Fibroblast of skin of back (primary cell): ENCODE results near the gene TPGS1.

Experiments used
- DNase-seq: peaks from one replicate; pipeline ENCODE4 v3.0.0-alpha.2; 2013

The TPGS1 gene

DNA sequence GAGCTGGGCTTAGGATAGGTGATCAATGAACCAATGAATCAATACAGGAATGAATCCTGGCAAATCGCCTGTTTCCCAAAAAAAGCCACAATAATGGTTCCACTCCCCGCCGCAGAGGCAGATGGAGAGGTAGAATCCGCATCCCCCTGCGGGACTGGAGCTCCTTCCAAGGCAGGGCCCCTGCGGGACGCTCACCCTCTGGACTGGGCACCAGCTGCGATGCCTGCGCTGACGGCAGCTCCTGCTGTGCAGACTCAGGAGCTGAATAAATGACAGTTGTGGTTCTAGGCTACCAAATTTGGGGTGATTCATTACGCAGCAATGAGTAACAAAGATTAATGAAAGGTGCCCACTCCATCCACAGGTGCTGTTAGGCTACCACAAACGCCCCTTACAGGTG is 15.4 kb downstream of the TPGS1 start:
- no peak for DNase-seq

DNA sequence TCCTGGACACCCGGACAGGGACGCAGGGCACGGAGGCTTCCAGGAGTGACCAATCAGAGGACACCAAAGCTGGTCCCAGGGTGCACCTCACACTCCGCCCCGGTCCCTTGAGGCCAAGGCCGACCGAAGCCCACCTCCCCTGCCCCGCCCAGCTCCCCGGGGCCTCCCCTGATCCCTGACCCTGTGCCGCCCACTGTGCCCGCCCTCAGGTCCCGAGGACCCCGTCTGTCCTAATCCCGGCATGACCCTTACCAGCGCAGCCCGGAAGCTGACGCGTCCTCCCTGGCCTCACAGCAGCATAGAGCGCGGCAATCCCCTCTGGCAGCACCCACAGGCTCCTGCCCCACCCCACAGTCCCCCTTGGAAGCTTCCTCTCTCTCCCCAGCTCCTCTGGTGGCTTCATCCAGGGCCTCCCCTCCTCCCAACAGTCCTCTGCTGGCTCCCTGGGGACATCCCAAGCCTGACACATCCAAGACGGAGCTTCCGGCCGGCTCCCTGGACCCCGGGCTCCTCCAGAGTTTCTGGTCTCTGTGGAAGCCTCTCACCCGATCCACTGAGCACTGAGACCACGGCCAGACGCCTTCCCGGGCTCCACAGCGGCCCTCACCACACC is 16.9 kb downstream of the TPGS1 start:
- DNase-seq, result peak; percentile 76

DNA sequence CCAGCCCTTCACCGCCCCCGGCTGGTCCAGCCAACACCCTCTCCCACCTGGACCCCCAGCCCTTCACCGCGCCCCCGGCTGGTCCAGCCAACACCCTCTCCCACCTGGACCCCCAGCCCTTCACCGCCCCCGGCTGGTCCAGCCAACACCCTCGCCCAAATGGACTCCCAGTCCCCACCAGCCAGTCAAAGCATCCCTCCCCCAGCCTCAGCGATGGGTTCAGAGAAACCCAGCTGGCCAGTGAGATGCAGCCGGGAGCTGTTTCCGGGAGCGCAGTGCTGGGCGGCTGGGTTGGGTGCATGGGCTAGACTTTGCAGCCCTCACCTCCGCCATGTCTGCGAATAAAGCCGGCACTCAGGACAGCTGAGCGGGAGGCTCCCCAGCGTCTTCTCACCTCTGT is 17.7 kb downstream of the TPGS1 start:
- DNase-seq, result no peak

DNA sequence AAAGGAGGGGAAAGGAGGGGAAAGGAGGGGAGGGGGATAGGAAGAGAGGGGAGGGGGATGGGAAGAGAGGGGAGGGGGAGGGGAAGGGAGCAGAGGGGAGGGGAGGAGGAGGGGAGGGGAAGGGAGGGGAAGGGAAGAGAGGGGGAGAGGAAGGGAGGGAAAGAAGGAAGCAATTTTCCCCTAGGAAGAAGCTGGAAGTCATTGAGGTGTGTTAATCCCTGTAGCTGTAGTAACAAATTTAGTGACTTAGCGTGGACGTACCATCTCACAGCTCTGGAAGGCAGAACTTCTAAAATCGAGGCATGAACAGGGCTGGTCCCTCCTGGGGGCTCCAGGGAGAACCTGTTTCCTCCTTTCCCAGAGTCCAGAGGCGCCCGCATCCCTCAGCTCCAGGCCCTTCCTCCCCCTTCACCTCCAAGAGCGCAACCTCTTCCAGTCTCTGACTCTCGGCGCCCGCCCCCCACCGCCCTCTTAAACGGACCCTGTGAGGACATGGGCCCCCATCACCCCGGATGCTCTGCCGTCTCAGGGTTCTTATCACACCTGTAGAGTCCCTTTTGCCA is 18.6 kb downstream of the TPGS1 start:
- DNase-seq, result no peak

DNA sequence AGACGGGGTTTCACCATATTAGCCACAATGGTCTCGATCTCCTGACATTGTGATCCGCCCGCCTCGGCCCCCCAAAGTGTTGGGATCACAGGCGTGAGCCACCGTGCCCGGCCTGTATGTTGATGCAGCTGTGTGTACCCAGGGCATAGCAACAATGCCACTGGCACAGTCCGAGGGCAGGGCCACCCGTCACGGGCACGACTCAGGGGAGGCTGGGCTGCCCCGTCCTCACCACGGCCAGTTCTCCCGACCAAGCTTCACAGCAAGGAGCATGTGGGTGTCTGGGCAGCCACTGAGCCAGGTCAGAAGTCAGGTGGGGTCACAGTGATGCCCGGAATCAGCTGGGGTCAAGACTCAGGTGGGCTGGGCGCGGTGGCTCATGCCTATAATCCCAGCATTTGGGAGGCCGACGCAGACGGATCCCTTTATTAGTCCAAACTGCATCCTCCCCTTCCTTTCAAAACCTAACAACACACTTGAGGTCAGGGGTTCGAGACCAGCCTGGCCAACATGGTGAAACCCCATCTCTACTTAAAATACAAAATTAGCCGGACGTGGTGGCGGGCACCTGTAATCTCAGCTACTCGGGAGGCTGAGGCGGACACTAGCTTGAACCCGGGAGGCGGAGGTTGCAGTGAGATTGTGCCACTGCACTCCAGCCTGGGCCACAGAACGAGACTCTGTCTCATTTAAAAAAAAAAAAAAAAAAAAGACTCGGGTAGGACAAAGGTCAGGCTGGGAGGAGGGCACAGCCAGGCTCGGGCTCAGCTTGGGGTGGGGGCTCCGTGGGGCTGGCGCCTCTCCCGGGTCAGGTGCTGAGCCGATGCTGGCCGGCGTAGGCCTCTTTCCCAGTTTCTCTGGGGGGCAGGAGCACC is 23.1 kb downstream of the TPGS1 start:
- DNase-seq, result no peak

DNA sequence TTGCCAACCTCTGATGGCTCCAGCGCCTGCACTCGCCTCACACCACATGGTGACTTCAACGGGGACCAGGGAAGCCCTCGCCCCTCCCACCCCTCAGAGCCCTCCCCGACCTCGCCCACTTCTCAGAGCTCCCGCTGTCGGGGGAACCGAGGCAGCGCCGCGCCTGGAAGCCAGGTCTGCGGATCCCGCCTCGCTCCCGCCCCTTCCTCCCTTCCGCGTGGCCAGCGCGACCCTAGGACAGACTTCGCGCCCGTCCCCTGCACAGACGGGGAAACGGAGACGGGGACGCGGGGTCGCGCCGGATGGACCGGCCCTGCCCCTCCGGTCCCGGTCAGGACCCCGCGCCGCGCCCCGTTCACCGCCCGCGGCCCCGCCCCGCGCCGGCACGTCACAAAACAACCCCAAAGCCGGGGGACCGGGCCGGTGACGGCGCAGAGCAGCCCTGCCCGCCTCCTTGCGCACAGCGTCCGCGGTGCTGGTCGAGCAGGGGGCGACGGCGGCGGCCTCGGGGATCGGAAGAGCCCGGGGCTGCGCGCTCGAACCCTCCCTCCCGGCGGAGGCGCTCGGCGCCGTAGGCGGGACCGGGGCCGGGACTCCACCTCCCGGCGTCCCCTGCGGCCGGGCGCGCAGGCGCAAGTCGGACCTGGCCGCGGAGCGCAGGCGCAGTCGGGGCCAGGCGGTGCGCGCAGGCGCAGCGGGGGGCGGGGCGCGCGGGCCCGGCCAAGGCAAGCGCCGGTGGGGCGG is 23.9 kb downstream of the TPGS1 start:
- peak; percentile 81 for DNase-seq

DNA sequence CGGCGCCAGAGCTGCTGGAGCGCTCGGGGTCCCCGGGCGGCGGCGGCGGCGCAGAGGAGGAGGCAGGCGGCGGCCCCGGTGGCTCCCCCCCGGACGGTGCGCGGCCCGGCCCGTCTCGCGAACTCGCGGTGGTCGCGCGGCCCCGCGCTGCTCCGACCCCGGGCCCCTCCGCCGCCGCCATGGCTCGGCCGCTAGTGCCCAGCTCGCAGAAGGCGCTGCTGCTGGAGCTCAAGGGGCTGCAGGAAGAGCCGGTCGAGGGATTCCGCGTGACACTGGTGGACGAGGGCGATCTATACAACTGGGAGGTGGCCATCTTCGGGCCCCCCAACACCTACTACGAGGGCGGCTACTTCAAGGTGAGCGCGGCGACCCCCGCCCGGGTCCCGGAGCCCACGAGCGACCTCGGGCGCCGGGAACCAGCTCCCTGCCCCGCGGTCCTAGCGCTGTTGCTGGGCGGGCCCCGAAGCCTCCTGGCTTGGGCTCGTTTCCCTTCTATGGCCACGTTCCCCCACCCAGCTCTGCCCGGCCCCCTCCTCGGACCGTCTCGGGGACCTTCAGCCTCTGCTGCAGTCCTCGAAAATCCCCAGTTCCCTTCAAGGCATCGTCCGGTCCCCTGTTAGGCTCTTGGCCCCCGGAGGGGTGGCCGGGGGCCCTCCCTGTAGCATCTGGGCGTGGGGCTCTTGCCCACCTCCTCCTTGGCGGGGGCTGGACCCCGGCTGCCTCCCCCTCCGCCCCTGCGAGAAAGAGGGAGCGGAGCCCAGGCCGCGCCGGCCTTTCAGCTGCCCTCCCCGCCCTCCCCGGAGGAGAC is 24.7 kb downstream of the TPGS1 start, which contains the start of gene CDC34:
Gene CDC34, plus strand, starts transcription at position 8 of the 808 bp plus-strand sequence. Its CDS starts 172 bp downstream, at position 180.
- DNase-seq, result no peak

DNA sequence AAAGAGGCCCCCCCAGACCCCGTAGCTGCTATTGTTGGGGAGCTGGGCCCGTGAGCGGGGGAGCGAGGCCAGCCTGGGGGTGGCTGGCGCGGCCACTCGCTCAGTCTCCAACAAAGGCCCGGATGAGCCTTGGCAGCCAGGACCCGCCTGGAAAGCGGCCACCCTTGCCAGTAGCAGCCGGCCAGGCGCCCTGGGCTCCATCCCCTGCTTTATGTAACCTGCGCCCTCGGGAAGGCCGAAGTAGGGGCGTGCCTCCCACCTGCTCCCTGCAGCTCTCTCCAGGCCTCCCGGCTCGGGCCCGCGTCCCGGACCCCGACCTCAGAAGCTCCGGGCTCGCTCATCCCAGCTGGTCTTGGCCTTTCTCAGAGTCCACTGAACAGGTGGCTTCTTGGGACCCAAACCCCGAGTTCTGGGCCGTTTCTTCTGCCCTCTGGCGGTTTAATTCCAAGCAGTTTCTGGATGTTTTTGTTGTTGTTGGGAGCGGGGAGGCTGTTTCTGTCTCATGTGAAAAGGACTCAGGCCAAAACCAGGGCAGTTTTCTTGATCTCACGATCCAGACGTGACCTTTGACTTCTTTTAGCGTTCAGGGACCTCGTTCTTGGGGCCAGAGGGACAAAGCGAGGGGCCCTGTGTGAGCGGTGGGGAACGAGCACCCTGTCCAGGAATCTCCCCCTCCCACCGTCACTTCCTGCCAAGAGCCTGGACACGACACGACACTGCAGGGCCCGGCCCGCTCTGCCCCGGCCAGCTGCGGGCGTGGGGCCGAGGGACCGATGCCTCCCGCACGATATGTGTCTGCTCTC is 25.5 kb downstream of the TPGS1 start:
- DNase-seq, result peak; percentile 63

DNA sequence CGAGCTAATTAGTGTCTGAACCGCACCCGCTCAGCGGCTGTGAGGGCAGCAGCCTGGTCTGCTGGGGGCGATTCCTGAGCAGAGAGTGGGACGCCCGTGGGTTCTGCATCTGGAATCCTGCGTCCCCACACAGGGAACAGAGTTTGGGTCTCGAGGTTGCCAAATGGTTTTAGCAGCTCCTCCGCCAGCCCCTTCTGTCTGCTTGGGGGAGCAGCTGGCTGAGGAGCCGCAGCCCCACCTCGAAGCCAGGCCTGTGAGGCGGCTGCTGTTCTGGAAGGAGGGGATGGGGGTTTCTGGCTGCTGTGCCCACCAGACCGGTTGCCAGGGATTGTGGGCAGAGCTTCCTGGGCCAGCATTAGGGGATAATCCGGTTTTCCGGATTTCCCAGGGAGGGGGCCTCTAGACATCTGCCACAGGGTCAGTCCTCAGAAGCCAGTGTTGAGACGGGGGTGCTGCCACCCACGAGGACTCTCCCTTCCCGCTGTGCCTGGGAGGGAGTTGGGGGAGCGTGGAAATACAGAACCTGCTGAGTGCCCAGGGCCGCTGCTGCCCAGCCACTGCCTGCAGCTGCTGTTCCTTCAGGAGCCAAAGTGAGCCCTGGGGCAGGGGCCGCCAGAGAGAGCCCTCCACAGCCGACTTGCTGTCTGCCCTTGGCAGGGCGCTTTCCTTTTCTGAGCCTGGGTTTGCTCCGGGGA is 26.2 kb downstream of the TPGS1 start:
- no peak for DNase-seq

DNA sequence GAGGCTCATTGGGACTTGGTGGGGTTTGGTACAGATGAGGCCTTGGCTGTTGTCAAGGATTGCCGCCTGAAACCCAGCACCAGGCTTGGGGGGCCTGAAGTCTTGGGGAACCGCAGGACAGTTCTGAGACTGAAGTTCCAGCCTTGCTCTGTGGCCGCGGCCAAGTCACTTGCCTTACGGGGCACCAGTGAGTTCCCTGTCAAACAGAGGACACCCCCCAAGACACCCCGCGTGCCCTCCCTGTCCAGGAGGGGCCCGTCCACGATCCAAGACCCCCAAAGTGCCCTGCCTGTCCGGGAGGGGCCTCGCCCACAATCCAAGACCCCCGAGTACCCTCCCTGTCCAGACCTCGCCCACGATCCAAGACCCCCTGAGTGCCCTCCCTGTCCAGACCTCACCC is 26.8 kb downstream of the TPGS1 start:
- DNase-seq, result no peak

DNA sequence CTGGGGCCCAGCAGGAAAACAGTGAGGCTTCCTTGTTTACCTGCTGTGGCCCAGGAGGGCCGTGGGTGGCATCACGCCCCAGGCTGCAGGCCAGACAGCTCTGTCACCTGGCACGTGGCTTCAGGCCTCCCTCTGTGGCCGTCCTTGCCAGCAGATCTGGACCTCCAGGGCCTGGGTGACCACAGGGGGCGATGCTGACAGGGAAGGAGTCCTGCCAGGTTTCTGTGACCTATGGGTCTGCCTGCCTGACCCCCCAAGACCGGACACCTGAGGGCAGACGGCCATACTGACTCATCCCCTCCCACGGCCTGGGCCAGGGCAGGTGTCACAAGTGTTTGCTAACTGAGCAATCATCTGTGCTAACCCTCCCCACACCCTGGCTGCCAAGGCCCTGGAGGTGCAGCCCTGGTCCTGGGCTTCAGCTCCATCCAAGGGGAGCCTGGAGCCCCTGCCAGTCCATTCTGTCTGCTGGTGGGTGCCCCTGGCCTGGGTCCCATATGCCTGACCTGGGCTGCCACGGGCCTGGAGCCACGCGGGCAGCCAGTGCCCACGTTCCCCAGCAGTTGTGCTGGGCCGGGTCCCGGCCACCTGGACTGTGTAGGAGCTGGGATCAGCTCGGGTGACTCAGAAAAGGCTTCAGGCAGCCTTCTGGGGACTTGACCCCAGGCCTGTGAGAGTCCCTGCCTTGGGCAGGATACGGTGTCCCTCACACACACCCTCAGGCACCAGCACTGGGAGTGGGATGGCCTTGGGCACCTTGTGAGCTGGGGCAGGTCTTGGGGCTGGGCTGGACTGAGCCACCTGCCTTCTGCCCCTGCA is 27.9 kb downstream of the TPGS1 start:
- DNase-seq, result no peak

DNA sequence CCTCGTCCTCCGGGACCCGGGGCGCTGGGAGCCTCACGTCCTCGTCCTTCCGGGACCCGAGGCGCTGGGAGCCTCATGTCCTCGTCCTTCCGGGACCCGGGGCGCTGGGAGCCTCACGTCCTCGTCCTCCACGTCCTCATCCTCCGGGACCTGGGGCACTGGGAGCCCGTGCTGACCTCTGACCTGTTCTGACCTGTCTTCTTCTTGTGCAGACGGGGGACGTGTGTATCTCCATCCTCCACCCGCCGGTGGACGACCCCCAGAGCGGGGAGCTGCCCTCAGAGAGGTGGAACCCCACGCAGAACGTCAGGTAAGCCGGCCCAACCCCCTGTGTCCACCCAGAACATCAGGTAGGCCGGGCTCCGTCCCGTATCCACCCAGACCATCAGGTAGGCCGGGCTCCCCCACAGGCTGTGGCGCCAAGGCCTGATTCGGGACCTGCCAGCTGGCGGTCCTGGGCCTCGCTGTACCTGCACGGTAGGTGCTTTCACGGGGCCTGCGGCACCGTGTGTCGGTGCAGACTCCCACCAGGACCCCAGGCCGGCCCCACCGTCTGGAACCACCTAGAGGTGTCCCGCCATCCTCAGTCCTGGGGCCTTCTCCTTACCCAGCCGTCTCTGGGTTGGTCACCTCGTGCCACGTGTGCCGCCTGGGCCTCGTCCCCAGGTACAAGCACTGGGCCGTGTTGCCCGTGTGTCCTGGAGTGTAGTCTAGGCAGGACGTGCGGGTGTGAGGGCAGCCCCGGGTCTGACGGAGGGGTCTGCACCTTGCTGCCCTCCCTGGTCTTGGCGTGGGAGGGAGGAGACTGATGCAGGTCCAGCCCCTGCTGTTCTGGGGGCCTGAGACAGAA is 29.0 kb downstream of the TPGS1 start:
- no peak for DNase-seq

DNA sequence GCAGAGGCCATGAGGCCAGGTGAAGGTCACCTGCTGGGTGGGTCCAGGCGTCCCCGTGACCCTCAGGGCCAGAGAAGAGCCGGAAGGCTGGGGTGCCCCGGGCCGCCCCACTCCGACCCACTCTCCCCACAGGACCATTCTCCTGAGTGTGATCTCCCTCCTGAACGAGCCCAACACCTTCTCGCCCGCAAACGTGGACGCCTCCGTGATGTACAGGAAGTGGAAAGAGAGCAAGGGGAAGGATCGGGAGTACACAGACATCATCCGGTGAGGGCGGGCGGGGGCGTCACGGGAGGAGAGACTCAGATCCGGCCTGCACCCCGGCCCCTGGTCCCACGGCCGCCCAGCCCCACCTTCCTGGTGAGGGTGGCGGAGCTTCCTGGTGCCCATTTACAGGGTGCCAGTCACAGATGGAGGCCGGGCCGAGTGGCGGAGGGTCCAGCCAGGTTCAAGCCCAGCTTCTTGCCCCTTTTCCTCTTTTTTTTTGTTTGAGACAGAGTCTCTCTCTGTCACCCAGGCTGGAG is 29.6 kb downstream of the TPGS1 start:
- no peak for DNase-seq

DNA sequence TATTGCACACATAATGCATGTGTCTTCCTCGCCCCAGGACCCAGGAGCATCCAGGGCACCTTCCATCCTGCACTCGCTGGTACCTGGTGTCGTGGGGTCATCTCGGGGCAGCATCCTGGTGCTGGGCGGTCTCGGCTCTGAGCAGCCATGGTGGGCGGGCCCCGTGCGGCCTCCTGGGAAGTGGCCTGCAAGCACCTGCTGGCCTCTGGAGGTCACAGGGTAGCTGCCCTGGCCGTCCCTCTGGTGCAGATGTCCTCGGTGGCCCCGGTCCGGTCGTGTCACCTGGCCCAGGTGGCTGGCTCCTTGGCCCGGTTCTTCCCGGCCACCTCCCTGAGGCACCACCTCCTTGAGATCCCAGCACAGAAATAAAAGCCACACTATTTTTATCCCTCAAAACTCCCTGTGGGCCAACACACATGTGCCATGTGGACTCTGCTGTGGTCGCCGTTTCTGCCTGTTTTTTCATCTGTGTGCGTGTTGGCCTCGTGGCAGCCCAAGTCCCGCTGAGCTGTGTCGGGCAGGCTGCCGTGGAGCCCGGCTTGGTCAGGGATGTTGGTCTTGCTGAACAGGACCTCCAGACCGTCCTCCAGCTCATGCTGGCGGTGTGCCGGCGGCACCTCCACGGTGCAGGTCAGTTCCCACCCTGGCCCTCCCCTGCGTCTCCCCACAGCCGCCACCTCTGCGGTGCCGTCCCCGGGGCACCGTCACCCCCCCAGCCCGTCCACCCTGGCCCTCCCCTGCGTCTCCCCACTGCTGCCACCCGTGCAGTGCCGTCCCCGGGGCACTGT is 31.5 kb downstream of the TPGS1 start:
- DNase-seq, result no peak

DNA sequence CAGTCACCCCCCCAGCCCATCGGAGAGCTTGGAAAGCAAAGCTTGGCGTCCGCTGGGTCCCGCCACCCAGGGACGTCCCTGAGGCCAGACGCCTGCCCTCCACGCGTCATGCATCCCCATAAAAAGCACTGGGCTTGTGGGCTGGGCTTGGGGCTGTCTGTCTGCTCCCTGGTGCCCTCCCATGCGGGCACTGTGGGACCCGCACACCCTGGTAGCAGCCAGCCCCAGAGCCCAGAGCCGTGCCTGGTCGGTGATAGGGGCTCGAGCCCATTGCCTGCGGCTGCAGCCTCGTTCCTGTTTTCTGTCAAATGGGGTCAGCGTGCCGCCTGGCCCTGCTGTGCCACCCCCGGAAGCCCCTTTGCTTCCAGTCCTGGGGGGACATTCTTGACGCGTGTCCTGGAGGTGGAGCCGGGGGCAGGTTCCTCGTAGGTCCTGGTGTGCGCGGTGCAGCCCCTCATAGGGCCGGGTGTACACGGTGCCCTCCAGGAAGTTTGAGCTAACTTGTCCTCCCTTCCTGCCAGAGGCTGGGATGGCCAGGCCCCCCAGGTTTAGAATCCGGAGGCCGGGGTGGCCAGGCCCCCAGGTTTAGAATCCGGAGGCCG is 32.2 kb downstream of the TPGS1 start:
- DNase-seq, result no peak

DNA sequence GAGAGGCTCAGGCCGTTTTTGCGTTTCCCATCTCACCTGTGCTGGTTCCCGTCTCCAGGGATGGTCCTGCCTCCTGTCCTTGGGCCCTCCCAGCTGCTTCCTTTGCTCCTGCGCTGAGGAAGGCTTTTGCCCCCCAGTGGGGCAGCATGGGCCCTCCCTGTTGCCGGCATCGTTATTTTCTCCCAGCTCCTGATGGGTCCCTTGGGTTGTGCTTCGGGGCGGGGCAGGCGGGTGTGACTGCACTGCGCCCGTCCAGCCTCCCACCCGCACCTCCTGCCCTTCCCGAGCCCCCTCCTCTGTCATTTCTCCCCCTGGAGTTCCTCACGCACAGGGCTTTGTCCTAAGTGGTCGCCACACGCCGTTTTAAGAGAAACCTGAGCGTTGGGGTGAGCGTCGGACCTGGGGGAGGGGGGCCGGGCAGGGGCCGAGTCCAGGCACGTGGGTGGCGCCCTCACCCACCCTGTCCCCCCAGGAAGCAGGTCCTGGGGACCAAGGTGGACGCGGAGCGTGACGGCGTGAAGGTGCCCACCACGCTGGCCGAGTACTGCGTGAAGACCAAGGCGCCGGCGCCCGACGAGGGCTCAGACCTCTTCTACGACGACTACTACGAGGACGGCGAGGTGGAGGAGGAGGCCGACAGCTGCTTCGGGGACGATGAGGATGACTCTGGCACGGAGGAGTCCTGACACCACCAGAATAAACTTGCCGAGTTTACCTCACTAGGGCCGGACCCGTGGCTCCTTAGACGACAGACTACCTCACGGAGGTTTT is 33.8 kb downstream of the TPGS1 start:
- no peak for DNase-seq
